ENCODE results near the gene ST8SIA5.
A peak's percentile ranks its signal among the peaks of the same experiment; 100 is the strongest.
"Not testable (repeated sequence)": the region's sequence is repeated elsewhere in the genome, so short reads cannot be mapped to it uniquely, and the experiment has no call there.

ST8SIA5 gene, protein sequence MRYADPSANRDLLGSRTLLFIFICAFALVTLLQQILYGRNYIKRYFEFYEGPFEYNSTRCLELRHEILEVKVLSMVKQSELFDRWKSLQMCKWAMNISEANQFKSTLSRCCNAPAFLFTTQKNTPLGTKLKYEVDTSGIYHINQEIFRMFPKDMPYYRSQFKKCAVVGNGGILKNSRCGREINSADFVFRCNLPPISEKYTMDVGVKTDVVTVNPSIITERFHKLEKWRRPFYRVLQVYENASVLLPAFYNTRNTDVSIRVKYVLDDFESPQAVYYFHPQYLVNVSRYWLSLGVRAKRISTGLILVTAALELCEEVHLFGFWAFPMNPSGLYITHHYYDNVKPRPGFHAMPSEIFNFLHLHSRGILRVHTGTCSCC

GRCh38 chr18:46756559-46757201 lies at the start of gene ST8SIA5:
ST8SIA5 (minus strand) TSS chr18:46757053; CDS start chr18:46756508, 545 bp downstream.
- no peak for DNase-seq (ENCODE audit: low read depth)
- H3K4me3 ChIP-seq (ENCODE audit: low read depth, low read length) = peak within 1 kb of the TSS; percentile 51
- TF ChIP-seq, protein P1, sequence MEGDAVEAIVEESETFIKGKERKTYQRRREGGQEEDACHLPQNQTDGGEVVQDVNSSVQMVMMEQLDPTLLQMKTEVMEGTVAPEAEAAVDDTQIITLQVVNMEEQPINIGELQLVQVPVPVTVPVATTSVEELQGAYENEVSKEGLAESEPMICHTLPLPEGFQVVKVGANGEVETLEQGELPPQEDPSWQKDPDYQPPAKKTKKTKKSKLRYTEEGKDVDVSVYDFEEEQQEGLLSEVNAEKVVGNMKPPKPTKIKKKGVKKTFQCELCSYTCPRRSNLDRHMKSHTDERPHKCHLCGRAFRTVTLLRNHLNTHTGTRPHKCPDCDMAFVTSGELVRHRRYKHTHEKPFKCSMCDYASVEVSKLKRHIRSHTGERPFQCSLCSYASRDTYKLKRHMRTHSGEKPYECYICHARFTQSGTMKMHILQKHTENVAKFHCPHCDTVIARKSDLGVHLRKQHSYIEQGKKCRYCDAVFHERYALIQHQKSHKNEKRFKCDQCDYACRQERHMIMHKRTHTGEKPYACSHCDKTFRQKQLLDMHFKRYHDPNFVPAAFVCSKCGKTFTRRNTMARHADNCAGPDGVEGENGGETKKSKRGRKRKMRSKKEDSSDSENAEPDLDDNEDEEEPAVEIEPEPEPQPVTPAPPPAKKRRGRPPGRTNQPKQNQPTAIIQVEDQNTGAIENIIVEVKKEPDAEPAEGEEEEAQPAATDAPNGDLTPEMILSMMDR (IDR thresholded peaks at IDR 0.05; ENCODE audit: low read depth, low read length, missing control alignments) = no peak

- not testable (repeated sequence) for DNase-seq (ENCODE audit: low read depth); H3K4me3 ChIP-seq (ENCODE audit: low read depth, low read length)
Observed at GRCh38 chr18:46795945-46796344, 39.1 kb upstream of the ST8SIA5 start.

DNA sequence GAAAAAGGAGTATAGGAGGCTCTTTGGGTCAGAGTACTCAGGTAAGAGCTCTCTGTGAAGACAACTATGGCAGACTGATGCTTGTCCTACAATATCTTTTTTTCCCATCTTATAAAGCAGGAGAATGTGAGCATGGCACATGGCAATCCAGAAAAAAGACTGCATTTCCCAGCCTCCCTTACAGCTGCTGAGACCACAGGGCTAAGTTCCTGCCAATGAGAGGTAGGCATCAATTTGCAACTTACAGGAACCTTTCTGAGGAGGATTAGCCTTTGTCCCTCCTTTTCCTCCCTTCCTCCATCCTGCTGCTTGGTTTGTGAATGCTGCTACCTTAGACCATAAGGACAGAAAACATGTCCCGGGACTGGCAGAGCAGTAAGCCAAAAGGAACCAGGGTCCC lies 37.8 kb upstream of the ST8SIA5 start:
- H3K4me3 ChIP-seq (ENCODE audit: low read depth, low read length) = no peak overlapping the region
- DNase-seq (ENCODE audit: low read depth) = no peak
- TF ChIP-seq, protein P1 (IDR thresholded peaks at IDR 0.05; ENCODE audit: low read depth, low read length, missing control alignments) = no peak

GRCh38 chr18:46793565-46793964 lies 36.7 kb upstream of the ST8SIA5 start:
- DNase-seq (ENCODE audit: low read depth) = no peak
- no peak overlapping the region for H3K4me3 ChIP-seq (ENCODE audit: low read depth, low read length)
- TF ChIP-seq, protein P1 (IDR thresholded peaks at IDR 0.05; ENCODE audit: low read depth, low read length, missing control alignments) = no peak

DNA sequence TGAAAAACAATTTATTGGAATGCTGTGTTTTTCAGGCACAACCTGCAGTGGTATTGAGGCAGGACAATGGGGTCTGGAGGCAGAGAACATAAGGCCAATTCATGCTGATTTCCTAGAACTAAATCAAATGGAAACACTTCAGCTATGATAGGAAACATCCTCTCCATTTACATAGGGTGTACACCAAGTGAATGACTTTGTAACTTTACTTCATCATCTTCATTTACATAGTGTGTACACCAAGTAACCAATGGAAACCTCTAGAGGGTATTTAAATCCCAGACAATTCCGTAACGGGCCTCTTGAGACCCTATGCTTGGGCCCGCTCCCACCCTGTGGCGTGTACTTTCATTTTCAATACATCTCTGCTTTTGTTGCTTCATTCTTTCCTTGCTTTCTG lies 32.2 kb upstream of the ST8SIA5 start:
- no peak overlapping the region for H3K4me3 ChIP-seq (ENCODE audit: low read depth, low read length)
- TF ChIP-seq, protein P1 (IDR thresholded peaks at IDR 0.05; ENCODE audit: low read depth, low read length, missing control alignments) = no peak
- no peak for DNase-seq (ENCODE audit: low read depth)

GRCh38 chr18:46787674-46788073 lies 30.8 kb upstream of the ST8SIA5 start:
- TF ChIP-seq, protein P1 (IDR thresholded peaks at IDR 0.05; ENCODE audit: low read depth, low read length, missing control alignments) = no peak
- DNase-seq (ENCODE audit: low read depth) = no peak
- no peak overlapping the region for H3K4me3 ChIP-seq (ENCODE audit: low read depth, low read length)

DNA sequence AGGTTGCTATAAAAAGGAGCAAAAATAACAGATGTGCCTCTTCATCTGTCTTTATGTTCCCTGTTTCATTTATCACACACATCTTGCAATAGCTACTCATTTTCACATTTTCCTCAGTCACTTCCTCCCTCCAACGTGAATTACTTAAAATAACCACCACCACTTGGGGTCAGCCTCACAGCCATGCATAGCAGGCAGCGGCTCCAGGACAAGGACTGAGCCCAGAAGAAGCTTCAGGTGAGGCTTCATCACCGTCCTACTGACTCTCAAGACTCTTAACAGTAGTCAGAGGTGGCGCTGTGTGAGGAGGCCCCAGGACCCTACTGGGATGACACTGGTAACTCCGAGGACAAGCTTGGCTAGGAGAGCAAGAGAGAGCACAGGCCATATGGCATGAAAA lies 15.5 kb upstream of the ST8SIA5 start:
- TF ChIP-seq, protein P1 (IDR thresholded peaks at IDR 0.05; ENCODE audit: low read depth, low read length, missing control alignments) = no peak
- DNase-seq (ENCODE audit: low read depth) = no peak
- H3K4me3 ChIP-seq (ENCODE audit: low read depth, low read length) = no peak overlapping the region
